Mucosa of descending colon (tissue), 3 donors: ENCODE results near the gene MSL2. TPM values are rescaled to one million over a fixed set of nuclear protein-coding genes. Genes with fewer than 3 reads are reported as not detected.
A peak's percentile ranks its signal among the peaks of the same experiment; 100 is the strongest.
"Not testable (repeated sequence)": the region's sequence is repeated elsewhere in the genome, so short reads cannot be mapped to it uniquely, and the experiment has no call there.

Experiments
- ATAC-seq: fragments of 200-7000 bp; cut with Tn5 transposase; one replicate; pipeline ENCODE4 v1.9.1; 2020; ENCODE audit warnings: mild to moderate bottlenecking, moderate library complexity
- DNase-seq, 3 donors: peaks; one replicate each; pipeline ENCODE4 v3.0.0-alpha.2; 2020
- H3K36me3 ChIP-seq: fragments of 200-600 bp; one replicate; pipeline ENCODE4 v1.8.0; 2021; ENCODE audit warnings: low read depth, mild to moderate bottlenecking
- H3K4me1 ChIP-seq: fragments of 200-600 bp; one replicate; pipeline ENCODE4 v1.8.0; 2021; ENCODE audit warnings: low read depth, mild to moderate bottlenecking
- H3K4me3 ChIP-seq: fragments of 200-600 bp; one replicate; pipeline ENCODE4 v1.8.0; 2021; ENCODE audit warnings: mild to moderate bottlenecking
- H3K9me3 ChIP-seq: fragments of 200-600 bp; one replicate; pipeline ENCODE4 v1.8.0; 2021; ENCODE audit warnings: mild to moderate bottlenecking
- CTCF ChIP-seq: fragments of 200-600 bp; IDR thresholded peaks from one replicate; pipeline ENCODE4 v1.8.0; 2022; ENCODE audit warnings: antibody characterized with exemption, mild to moderate bottlenecking
- intact Hi-C, 2 donors: fragments of 100-400 bp; cut with DNase I in 1 of 2; cut with micrococcal nuclease in 1 of 2; formaldehyde crosslinking; loops; one replicate each; pipeline versions ENCODE4 v1.11.0 to v1.11.1; 2022; cut with DNase I, micrococcal nuclease
- total RNA-seq, 3 donors: library from RNA; stranded (reverse); fragmentation: NEBNext Ultra II Directional in 2 of 3; extraction: Animal tissue kit (Norgen Biotek cat#: 25700) in 2 of 3; gene quantifications; one replicate each; pipeline versions ENCODE4 v1.2.1 to v1.2.4, GENCODE V29; 2021 to 2023
- donor health status: DM: no; HTN: no; CAD: no; lungs with moderate emphysema.
- donor health status: DM: no; HTN: no; CAD: no.
- donor health status: DM: no; HTN: yes; CAD: no.

Gene MSL2
- total RNA-seq, 3 donors from 2014 or later: 22.6 to 37.0 (median 28.9) TPM

- H3K36me3 ChIP-seq: no peaks in the 10 kb centered on the region
- TF ChIP-seq CTCF: no peak
- DNase-seq (no peak), ATAC-seq (no peak)
- H3K9me3 ChIP-seq: no peaks in the 10 kb centered on the region
- peaks cover 7% of the 10 kb centered on the region for H3K4me1 ChIP-seq
- intact Hi-C loops: no loop called here
- H3K4me3 ChIP-seq: no peak overlapping the region
Observed at GRCh38 chr3:136146981-136147729, 49.0 kb downstream of the MSL2 start.

- ATAC-seq, H3K9me3 ChIP-seq, H3K4me3 ChIP-seq, DNase-seq, H3K4me1 ChIP-seq, intact Hi-C loops, H3K36me3 ChIP-seq: not testable (repeated sequence)
Observed at GRCh38 chr3:136144397-136144796, 51.7 kb downstream of the MSL2 start.

GRCh38 chr3:136142592-136142991 is 53.5 kb downstream of the MSL2 start:
- TF ChIP-seq CTCF: no peak
- Histone ChIP-seq H3K4me1 (no peaks in the 10 kb centered on the region), H3K36me3 (no peaks in the 10 kb centered on the region), H3K9me3 (no peaks in the 10 kb centered on the region), H3K4me3 (no peak overlapping the region)
- peak; percentile 67 for ATAC-seq
- intact Hi-C loops: no loop called here
- DNase-seq: no peak

- Histone ChIP-seq H3K4me1 (no peaks in the 10 kb centered on the region), H3K36me3 (no peaks in the 10 kb centered on the region), H3K9me3 (no peaks in the 10 kb centered on the region), H3K4me3 (no peak overlapping the region)
- intact Hi-C loops: no loop called here
- DNase-seq: no peak
- no peak for ATAC-seq
- TF ChIP-seq CTCF: no peak
Observed at GRCh38 chr3:136141891-136142290, 54.2 kb downstream of the MSL2 start.

- H3K9me3 ChIP-seq: no peaks in the 10 kb centered on the region
- no peak for ATAC-seq
- intact Hi-C loops: no loop called here
Observed at GRCh38 chr3:136141291-136141785, 54.8 kb downstream of the MSL2 start.

More at GRCh38 chr3:136141291-136141785, 54.8 kb downstream of the MSL2 start:
- DNase-seq: no peak
- Histone ChIP-seq H3K4me3 (no peak overlapping the region), H3K4me1 (no peaks in the 10 kb centered on the region), H3K36me3 (no peaks in the 10 kb centered on the region)
- no peak for TF ChIP-seq CTCF
